Measurements from ENCODE around the gene MTARC2.

MTARC2 gene

GRCh38 chr1:220770245-220770913, 22.3 kb downstream of the MTARC2 start:
- DNase-seq: peak in 1 of 2 donors; percentile 34

GRCh38 chr1:220772846-220773245, 24.7 kb downstream of the MTARC2 start:
- no peak for DNase-seq

- peak in 1 of 2 donors; percentile 15 for DNase-seq
Measured at GRCh38 chr1:220775240-220775853, 27.2 kb downstream of the MTARC2 start.

- DNase-seq: no peak
Measured at GRCh38 chr1:220776254-220776653, 28.1 kb downstream of the MTARC2 start.

- peak; percentile 49 to 64 for DNase-seq
Measured at GRCh38 chr1:220776720-220777326, 28.7 kb downstream of the MTARC2 start.

- no peak for DNase-seq
Measured at GRCh38 chr1:220783453-220783852, 35.3 kb downstream of the MTARC2 start.

- DNase-seq: no peak
Measured at GRCh38 chr1:220784751-220785150, 36.6 kb downstream of the MTARC2 start.

GRCh38 chr1:220785166-220786056, 37.3 kb downstream of the MTARC2 start:
- no peak for DNase-seq

- no peak for DNase-seq
Measured at GRCh38 chr1:220786057-220786336, 37.9 kb downstream of the MTARC2 start.

- no peak for DNase-seq
Measured at GRCh38 chr1:220786337-220787068, 38.4 kb downstream of the MTARC2 start, which contains the start of gene MTARC1. Gene MTARC1, plus strand, starts transcription at chr1:220786913. Its CDS starts 32 bp downstream, at chr1:220786945.

- DNase-seq: no peak
Measured at GRCh38 chr1:220787069-220787619, 39.0 kb downstream of the MTARC2 start.

- DNase-seq: no peak
Measured at GRCh38 chr1:220788900-220789299, 40.8 kb downstream of the MTARC2 start.

- no peak for DNase-seq
Measured at GRCh38 chr1:220789532-220790147, 41.5 kb downstream of the MTARC2 start.

- DNase-seq: no peak
Measured at GRCh38 chr1:220791285-220791684, 43.2 kb downstream of the MTARC2 start.

- no peak for DNase-seq
Measured at GRCh38 chr1:220791956-220792355, 43.8 kb downstream of the MTARC2 start.

GRCh38 chr1:220796530-220796929, 48.4 kb downstream of the MTARC2 start:
- no peak for DNase-seq

GRCh38 chr1:220797044-220797443, 48.9 kb downstream of the MTARC2 start:
- no peak for DNase-seq

- no peak for DNase-seq
Measured at GRCh38 chr1:220797553-220797952, 49.4 kb downstream of the MTARC2 start.

GRCh38 chr1:220798338-220798737, 50.2 kb downstream of the MTARC2 start:
- no peak for DNase-seq

- DNase-seq: no peak
Measured at GRCh38 chr1:220800262-220800661, 52.1 kb downstream of the MTARC2 start.

GRCh38 chr1:220803401-220804201, 55.5 kb downstream of the MTARC2 start:
- DNase-seq: peak in 1 of 2 donors; percentile 24

Measured in CD4-positive, alpha-beta T cell treated with Interleukin-1 beta for 1 hour (primary cell).